GM21786 (cell line): ENCODE results near the gene PYCR2.
A peak's percentile ranks its signal among the peaks of the same experiment; 100 is the strongest.
"Not testable (repeated sequence)": the region's sequence is repeated elsewhere in the genome, so short reads cannot be mapped to it uniquely, and the experiment has no call there.

ENCODE experiments used
- ATAC-seq: cut with Tn5 transposase; IDR thresholded peaks from one replicate; pipeline ENCODE4 v1.9.1; 2021; ENCODE audit not compliant: unreplicated experiment

PYCR2 gene

GRCh38 chr1:225892307-225892706, 31.7 kb downstream of the PYCR2 start:
- ATAC-seq, result no peak

- ATAC-seq, result no peak
Measured at GRCh38 chr1:225891229-225891972, 32.6 kb downstream of the PYCR2 start.

GRCh38 chr1:225890346-225891228, 33.5 kb downstream of the PYCR2 start:
- ATAC-seq, result no peak

- no peak for ATAC-seq
Measured at GRCh38 chr1:225889743-225890142, 34.3 kb downstream of the PYCR2 start.

GRCh38 chr1:225888898-225889601, 35.0 kb downstream of the PYCR2 start, which contains the start of gene LEFTY1:
TSS of gene LEFTY1 (minus strand) at chr1:225889146. CDS start at chr1:225889066, 80 bp downstream.
- no peak for ATAC-seq

- no peak for ATAC-seq
Measured at GRCh38 chr1:225888289-225888897, 35.7 kb downstream of the PYCR2 start.

- ATAC-seq, result not testable (repeated sequence)
Measured at GRCh38 chr1:225887554-225888288, 36.3 kb downstream of the PYCR2 start.

- no peak for ATAC-seq
Measured at GRCh38 chr1:225887030-225887314, 37.1 kb downstream of the PYCR2 start.

GRCh38 chr1:225886159-225887029, 37.7 kb downstream of the PYCR2 start:
- no peak for ATAC-seq

GRCh38 chr1:225885336-225885735, 38.7 kb downstream of the PYCR2 start:
- ATAC-seq, result no peak

GRCh38 chr1:225883616-225884265, 40.3 kb downstream of the PYCR2 start:
- ATAC-seq, result no peak

- ATAC-seq, result peak; percentile 19
Measured at GRCh38 chr1:225882694-225883615, 41.1 kb downstream of the PYCR2 start.

GRCh38 chr1:225881959-225882693, 41.9 kb downstream of the PYCR2 start, which contains the start of gene TMEM63A:
TSS of gene TMEM63A (minus strand) at chr1:225882380. CDS start at chr1:225877580, 4,800 bp downstream.
- peak; percentile 64 for ATAC-seq

GRCh38 chr1:225881081-225881958, 42.7 kb downstream of the PYCR2 start:
- ATAC-seq, result no peak

- ATAC-seq, result no peak
Measured at GRCh38 chr1:225880636-225881035, 43.4 kb downstream of the PYCR2 start.

GRCh38 chr1:225880222-225880588, 43.8 kb downstream of the PYCR2 start:
- ATAC-seq, result no peak
